ENCODE results near the gene ARMC8.

ARMC8 gene

GRCh38 chr3:138310494-138310893, 123.4 kb downstream of the ARMC8 start:
- DNase-seq, result no peak

GRCh38 chr3:138314751-138315150, 127.7 kb downstream of the ARMC8 start:
- DNase-seq, result no peak

GRCh38 chr3:138317687-138318086, 130.6 kb downstream of the ARMC8 start:
- no peak for DNase-seq

DNA sequence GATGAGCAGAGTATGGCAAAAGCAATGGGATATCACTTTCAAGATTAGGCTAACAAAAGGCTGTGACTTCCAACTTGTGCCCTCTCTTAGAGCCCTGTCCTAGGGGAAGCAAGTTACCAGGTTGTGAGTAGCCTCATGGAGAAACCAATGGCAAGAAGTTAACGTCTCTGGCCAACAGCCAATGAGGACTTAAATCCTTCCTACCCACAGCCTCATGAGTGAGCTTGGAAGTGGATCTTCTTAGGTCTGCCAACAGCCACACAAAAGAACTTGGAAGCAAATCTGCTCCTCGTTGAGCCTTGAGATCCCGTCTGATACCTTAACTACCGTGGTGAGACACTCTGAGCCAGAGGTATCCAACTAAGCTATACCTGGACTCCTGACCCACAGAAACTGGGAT, 136.9 kb downstream of the ARMC8 start:
- DNase-seq, result no peak

GRCh38 chr3:138325990-138326389, 138.9 kb downstream of the ARMC8 start:
- no peak for DNase-seq

GRCh38 chr3:138326866-138327595, 139.9 kb downstream of the ARMC8 start:
- no peak for DNase-seq

DNA sequence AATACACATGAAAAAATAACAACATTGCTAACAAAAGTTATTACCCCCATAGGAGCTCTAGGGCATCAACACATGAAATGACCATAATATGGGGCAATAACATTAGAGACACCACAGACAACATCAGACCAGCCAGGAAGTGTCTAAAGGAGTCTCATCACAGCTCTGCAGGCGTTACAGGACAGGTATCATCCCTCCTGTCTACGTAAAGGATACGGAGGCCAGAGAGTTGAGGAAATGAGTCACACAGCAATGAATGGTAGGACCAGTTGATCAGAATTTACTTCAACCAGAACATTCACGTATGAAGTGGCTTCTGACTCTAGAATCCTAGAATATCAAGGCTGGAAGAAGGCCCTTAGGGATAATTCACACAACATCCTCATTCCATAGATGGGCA, 140.7 kb downstream of the ARMC8 start:
- DNase-seq, result no peak

GRCh38 chr3:138328341-138328740, 141.2 kb downstream of the ARMC8 start:
- peak; percentile 60 for DNase-seq

DNA sequence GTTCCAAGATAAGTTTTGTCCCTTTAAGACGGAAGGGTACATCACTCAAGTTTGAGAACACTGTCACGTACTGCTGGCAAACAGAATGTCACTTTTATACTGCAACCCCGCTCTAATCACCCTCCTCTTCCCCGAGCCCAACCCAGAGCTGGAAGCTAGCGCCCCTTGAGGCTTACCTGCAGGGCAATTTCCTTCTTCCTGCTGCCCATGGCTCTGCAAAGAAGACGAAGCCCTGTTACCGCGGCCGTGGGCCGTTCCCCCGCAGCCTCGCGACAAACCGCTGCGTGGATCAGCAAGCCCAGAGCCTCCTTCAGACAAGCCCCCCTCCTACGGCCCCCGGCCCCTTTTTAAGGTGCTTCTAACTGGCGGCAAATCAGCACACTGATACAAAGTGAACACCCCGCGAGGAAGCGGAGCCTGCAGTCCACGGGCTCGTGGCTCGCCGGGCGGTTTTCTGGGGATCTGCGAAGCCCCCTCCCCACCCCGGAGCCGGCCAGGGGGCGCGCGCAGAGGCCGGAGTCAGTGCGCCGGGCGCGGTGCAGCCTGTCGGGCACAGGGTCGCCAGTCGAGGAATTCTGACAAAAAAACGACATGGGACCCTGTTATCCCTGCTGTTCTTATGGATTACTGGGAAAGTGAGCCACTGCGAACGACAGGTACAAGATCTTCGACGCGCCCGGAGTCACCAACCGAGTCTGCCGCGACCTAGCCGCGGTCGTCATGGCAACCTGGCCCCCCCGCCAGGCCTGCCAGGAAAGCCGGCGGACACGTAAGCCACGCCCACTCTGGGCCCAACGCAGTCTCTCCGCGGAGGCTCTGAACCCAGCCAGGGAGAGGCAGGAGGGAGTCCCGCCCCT, 142.3 kb downstream of the ARMC8 start, which contains the start of gene NME9:
Gene NME9, minus strand, starts transcription at position 725 of the 857 bp plus-strand sequence. Its CDS starts 516 bp downstream, at position 209.
- DNase-seq, result peak; percentile 97

- DNase-seq, result no peak
Observed at GRCh38 chr3:138329984-138330293, 142.8 kb downstream of the ARMC8 start.

DNA sequence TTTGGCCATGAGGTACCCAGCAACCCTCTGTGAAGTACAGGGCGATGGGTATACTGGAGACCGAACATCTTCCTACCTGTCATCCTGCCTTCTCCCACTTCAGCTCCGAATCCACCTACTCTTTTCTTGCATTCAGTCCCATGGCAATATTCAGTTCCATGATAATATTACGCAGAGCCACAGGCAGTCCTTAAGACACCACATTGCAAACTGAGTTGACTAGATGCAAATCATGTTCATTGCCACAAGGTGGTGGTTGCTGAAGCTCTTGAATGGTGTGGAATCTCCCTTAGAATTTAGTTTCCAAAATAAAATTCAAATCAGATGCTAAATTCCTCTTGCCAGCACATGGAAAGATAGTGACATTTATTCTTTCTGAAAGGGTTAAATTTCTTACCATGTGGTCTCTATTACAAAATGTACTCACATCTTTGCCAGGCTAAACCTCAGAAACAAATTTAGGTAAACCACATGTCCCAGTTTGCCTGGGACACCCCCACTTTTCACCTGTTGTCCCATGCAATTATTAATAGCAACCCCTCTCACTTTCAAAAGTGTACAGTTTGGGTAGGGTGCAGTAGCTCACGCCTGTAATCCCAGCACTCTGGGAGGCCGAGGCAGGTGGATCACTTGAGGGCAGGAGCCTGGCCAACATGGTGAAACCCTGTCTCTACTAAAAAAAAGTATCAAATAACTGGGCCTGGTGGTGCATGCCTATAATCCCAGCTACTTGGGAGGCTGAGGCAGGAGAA, 144.2 kb downstream of the ARMC8 start:
- DNase-seq, result peak; percentile 38

GRCh38 chr3:138332472-138333073, 145.5 kb downstream of the ARMC8 start:
- DNase-seq, result peak; percentile 76

- no peak for DNase-seq
Observed at GRCh38 chr3:138334608-138335007, 147.5 kb downstream of the ARMC8 start.

DNA sequence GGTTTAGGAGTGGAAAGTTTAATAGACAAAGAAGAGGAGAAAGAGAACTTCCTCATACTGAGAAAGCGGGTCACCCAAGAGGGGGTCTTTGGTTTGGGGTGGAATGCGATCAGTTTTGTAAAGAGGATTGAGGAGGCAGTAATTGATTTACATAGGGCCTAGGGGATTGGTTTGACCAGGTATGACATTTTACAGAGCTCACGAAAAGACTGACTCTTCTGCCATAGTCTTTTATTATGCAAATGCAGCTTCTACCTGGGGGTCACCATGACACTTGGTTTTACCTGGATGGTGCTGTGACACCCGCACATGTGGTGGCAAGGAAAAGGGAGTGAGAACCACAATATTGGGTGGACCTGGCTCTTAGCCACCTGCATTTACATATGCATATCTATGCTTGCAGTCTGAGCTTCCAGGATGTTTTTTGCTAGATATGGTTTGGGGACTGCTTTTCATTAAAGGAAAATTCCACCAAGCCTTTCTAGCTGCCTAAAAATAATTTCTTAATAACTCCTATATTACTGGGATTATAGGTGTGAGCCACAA, 149.4 kb downstream of the ARMC8 start:
- DNase-seq, result no peak

GRCh38 chr3:138338244-138338643, 151.1 kb downstream of the ARMC8 start:
- DNase-seq, result no peak

- DNase-seq, result no peak
Observed at GRCh38 chr3:138338811-138339210, 151.7 kb downstream of the ARMC8 start.

DNA sequence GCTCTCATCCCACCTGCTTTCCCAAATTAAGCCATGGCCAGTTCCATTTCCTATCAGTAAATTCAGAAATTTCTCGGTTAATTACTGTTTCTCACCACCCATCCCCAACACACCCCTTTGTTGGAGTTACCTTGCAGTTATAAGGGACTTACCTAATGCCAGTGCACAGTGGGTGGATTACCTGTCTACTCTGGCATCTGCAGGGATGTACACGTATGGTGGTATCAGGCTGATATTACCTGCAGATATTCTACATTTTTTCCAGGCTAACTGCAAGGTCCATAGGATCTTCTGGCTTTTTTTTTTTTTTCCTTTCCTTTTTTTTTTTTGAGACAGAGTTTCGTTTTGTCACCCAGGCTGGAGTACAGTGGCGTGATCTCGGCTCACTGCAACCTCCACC, 153.4 kb downstream of the ARMC8 start:
- no peak for DNase-seq

DNA sequence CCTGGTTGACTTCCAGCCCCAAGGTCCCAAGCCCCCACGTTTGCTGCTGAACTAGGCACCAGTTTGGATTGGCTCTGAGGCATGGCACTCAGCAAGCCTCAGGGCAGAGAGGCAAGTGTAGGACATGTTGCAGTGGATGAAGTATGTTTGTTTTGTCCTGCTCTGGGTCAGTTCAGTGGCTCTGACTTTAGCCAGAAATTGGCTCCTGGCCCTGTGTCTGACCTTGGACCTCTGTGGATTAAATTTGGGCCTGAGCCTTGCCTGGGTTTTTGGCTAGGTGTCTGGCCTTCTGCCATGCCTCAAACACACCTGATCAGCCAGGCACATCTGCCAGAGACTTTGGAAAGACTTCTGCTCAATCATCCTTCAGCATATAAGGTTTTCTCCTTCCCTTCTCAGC, 157.7 kb downstream of the ARMC8 start:
- no peak for DNase-seq
